Measurements from ENCODE around the gene PFKFB3. TPM values are rescaled to one million over a fixed set of nuclear protein-coding genes. Genes with fewer than 3 reads are reported as not detected.
"Not testable (repeated sequence)": the region's sequence is repeated elsewhere in the genome, so short reads cannot be mapped to it uniquely, and the experiment has no call there.

Gene PFKFB3
- total and polyA plus RNA-seq, 2 of the 13 experiments (the other 11 are each of a cell fraction or from before 2014, with no cell fraction given) = 1.2 to 13.3 TPM

- TF ChIP-seq RCOR2 (CRISPR knock-in tag; IDR thresholded peaks at IDR 0.05) (no peak), FOXC1 (CRISPR knock-in tag; IDR thresholded peaks at IDR 0.05; ENCODE audit: borderline replicate concordance) (no peak)
Measured at GRCh38 chr10:6187278-6187677, 15.5 kb upstream of the PFKFB3 start (continued).

- H3K4me2 ChIP-seq (ENCODE audit: low read depth, low read length); POLR2A ChIA-PET; H3K4me3 ChIP-seq (replicated peaks in 1 of 3; ENCODE audit: insufficient read depth in 1 of 3, low read depth in 2 of 3, low read length in 3 of 3); CTCF ChIA-PET (ENCODE audit: low intra/inter-chr PET ratio, low total read pairs); in situ Hi-C loops (cut with HindIII; ENCODE audit: extremely low pct_ligation_motif_present, low pct_unique_long_range_greater_than_20kb); H3K27me3 ChIP-seq (ENCODE audit: control insufficient read depth in 1 of 2, insufficient read depth in 2 of 2, low read length in 2 of 2); BruUV-seq (replicated peaks); H3K36me3 ChIP-seq (replicated peaks in 1 of 2; ENCODE audit: control insufficient read depth in 1 of 2, insufficient read depth in 2 of 2, low read length in 2 of 2); FAIRE-seq; intact Hi-C loops (cut with micrococcal nuclease; ENCODE audit: unreplicated experiment); H4K20me1 ChIP-seq (ENCODE audit: insufficient read depth, low read length); H3K27ac ChIP-seq (ENCODE audit: extremely low read length, insufficient read depth, low read length); H3K79me2 ChIP-seq (ENCODE audit: insufficient read depth, low read length); DNase-seq (ENCODE audit: low spot score); H2AFZ ChIP-seq (ENCODE audit: low read length); H3K9me3 ChIP-seq (ENCODE audit: low read length); H3K9ac ChIP-seq (ENCODE audit: insufficient read depth, low read depth, low read length); H3K4me1 ChIP-seq (ENCODE audit: insufficient read depth, low read length); ATAC-seq: not testable (repeated sequence)
- 65% methylated on average over 9 of the region's 9 CpGs for WGBS (ENCODE audit: low lambda C conversion rate)
Measured at GRCh38 chr10:6190033-6190432, 12.7 kb upstream of the PFKFB3 start.

- Histone ChIP-seq H3K9me3 (ENCODE audit: low read length) (no peaks in the 10 kb centered on the region), H3K79me2 (ENCODE audit: insufficient read depth, low read length) (no peaks in the 10 kb centered on the region), H3K36me3 (replicated peaks in 1 of 2; ENCODE audit: control insufficient read depth in 1 of 2, insufficient read depth in 2 of 2, low read length in 2 of 2) (no peaks in the 10 kb centered on the region), H3K4me2 (ENCODE audit: low read depth, low read length) (no peak overlapping the region), H3K27ac (ENCODE audit: extremely low read length, insufficient read depth, low read length) (no peak overlapping the region), H3K27me3 (ENCODE audit: control insufficient read depth in 1 of 2, insufficient read depth in 2 of 2, low read length in 2 of 2) (peaks cover 0 to 7% of the 10 kb centered on the region in 2 experiments; a peak in 2 of 5 replicates), H4K20me1 (ENCODE audit: insufficient read depth, low read length) (no peaks in the 10 kb centered on the region), H3K9ac (ENCODE audit: insufficient read depth, low read depth, low read length) (no peak overlapping the region), H3K4me3 (replicated peaks in 1 of 3; ENCODE audit: insufficient read depth in 1 of 3, low read depth in 2 of 3, low read length in 3 of 3) (no peak overlapping the region), H3K4me1 (ENCODE audit: insufficient read depth, low read length) (no peaks in the 10 kb centered on the region), H2AFZ (ENCODE audit: low read length) (no peak overlapping the region)
- ATAC-seq = no peak
- DNase-seq (ENCODE audit: low spot score) = no peak
- ChIA-PET CTCF (ENCODE audit: low intra/inter-chr PET ratio, low total read pairs) (no interaction called here), POLR2A (no interaction called here)
- in situ Hi-C loops (cut with HindIII; ENCODE audit: extremely low pct_ligation_motif_present, low pct_unique_long_range_greater_than_20kb) = no loop called here
- BruUV-seq (replicated peaks) = no TSS peak
- WGBS (ENCODE audit: low lambda C conversion rate) = 65% methylated on average over 8 of the region's 8 CpGs
- intact Hi-C loops (cut with micrococcal nuclease; ENCODE audit: unreplicated experiment) = no loop called here
- no peak for TF ChIP-seq HMGA1 (CRISPR knock-in tag; conservative IDR thresholded peaks at IDR 0.05)
- no peak for TF ChIP-seq KDM5B (CRISPR knock-in tag; IDR thresholded peaks at IDR 0.05; ENCODE audit: borderline replicate concordance)
- no peak for TF ChIP-seq SIX1 (CRISPR knock-in tag; IDR thresholded peaks at IDR 0.05; ENCODE audit: borderline replicate concordance)
- TF ChIP-seq HDAC2 (CRISPR knock-in tag; IDR thresholded peaks at IDR 0.05) = no peak
- no peak for TF ChIP-seq ZSCAN5A (CRISPR knock-in tag; IDR thresholded peaks at IDR 0.05; ENCODE audit: borderline replicate concordance)
- no peak for TF ChIP-seq MXD4 (CRISPR knock-in tag; IDR thresholded peaks at IDR 0.05)
- FAIRE-seq = no peak
Measured at GRCh38 chr10:6191147-6191546, 11.6 kb upstream of the PFKFB3 start.
